ENCODE data around the gene CD80.
"Not testable (repeated sequence)": the region's sequence is repeated elsewhere in the genome, so short reads cannot be mapped to it uniquely, and the experiment has no call there.

The CD80 gene

GRCh38 chr3:119580067-119580760, 20.8 kb upstream of the CD80 start:
- peak; percentile 22 for DNase-seq

- DNase-seq, result peak; percentile 47
Measured at GRCh38 chr3:119579366-119580066, 20.1 kb upstream of the CD80 start, which contains the start of gene ADPRH. TSS of gene ADPRH (plus strand) at chr3:119579492. CDS start at chr3:119582170, 2,678 bp downstream.

- no peak for DNase-seq
Measured at GRCh38 chr3:119575507-119575906, 16.1 kb upstream of the CD80 start.

- no peak for DNase-seq
Measured at GRCh38 chr3:119571688-119572087, 12.3 kb upstream of the CD80 start.

GRCh38 chr3:119571230-119571629, 11.8 kb upstream of the CD80 start:
- DNase-seq, result no peak

- no peak for DNase-seq
Measured at GRCh38 chr3:119570229-119570628, 10.8 kb upstream of the CD80 start.

GRCh38 chr3:119569156-119569555, 9.7 kb upstream of the CD80 start:
- no peak for DNase-seq

GRCh38 chr3:119563334-119563733, 3.9 kb upstream of the CD80 start:
- DNase-seq, result not testable (repeated sequence)

- peak; percentile 17 for DNase-seq
Measured at GRCh38 chr3:119562307-119562961, 3.0 kb upstream of the CD80 start.

- DNase-seq, result no peak
Measured at GRCh38 chr3:119560160-119560559, 746 bp upstream of the CD80 start.

GRCh38 chr3:119558626-119559317, 642 bp downstream of the CD80 start:
- no peak for DNase-seq

- DNase-seq, result no peak
Measured at GRCh38 chr3:119557877-119558269, 1.5 kb downstream of the CD80 start.

GRCh38 chr3:119557192-119557876, 2.1 kb downstream of the CD80 start:
- DNase-seq, result no peak

- DNase-seq, result no peak
Measured at GRCh38 chr3:119555929-119556328, 3.5 kb downstream of the CD80 start.

- DNase-seq, result no peak
Measured at GRCh38 chr3:119555309-119555735, 4.1 kb downstream of the CD80 start.

GRCh38 chr3:119553823-119554415, 5.5 kb downstream of the CD80 start:
- DNase-seq, result no peak

- not testable (repeated sequence) for DNase-seq
Measured at GRCh38 chr3:119552928-119553327, 6.5 kb downstream of the CD80 start.

GRCh38 chr3:119551598-119551997, 7.8 kb downstream of the CD80 start:
- no peak for DNase-seq

- DNase-seq, result no peak
Measured at GRCh38 chr3:119550192-119550910, 9.1 kb downstream of the CD80 start.

- DNase-seq, result no peak
Measured at GRCh38 chr3:119548341-119548740, 11.1 kb downstream of the CD80 start.

GRCh38 chr3:119547227-119547626, 12.2 kb downstream of the CD80 start:
- DNase-seq, result no peak

All from CD4-positive, alpha-beta T cell treated with Interleukin-17A for 4 hours (primary cell).